H1 (cell line): ENCODE measurements around the gene SFXN2. TPM values are rescaled to one million over a fixed set of nuclear protein-coding genes. Genes with fewer than 3 reads are reported as not detected.
A peak's percentile ranks its signal among the peaks of the same experiment; 100 is the strongest.

ENCODE experiments used
- CTCF ChIA-PET: fragments of 300-600 bp; sonication (Branson Sonifier 250); formaldehyde crosslinking; loops from one replicate; lab custom pipeline; 2021; ENCODE audit not compliant: partially characterized antibody; lab: Charles Lee
- POLR2A ChIA-PET: fragments of 300-600 bp; sonication (Branson Sonifier 250); formaldehyde crosslinking; loops from one replicate; lab custom pipeline; 2021; ENCODE audit warnings: inconsistent platforms; ENCODE audit not compliant: partially characterized antibody; lab: Charles Lee
- DNase-seq, 2 experiments: peaks; one replicate each; pipeline versions ENCODE4 v3.0.0 to v3.0.0-alpha.2; 2010 to 2022; ENCODE audit warnings: low spot score in 2 of 2, low read depth in 1 of 2, mixed read lengths in 1 of 2
- FAIRE-seq: peaks from 2 replicates; lab custom pipeline; 2011; peaks lifted over from hg19 to GRCh38; lab: Jason Lieb, UNC
- H2AFZ ChIP-seq: 2 replicates; pipeline ENCODE4 v1.8.1; 2012; ENCODE audit warnings: low read length, inconsistent platforms
- H2AK5ac ChIP-seq: 2 replicates; pipeline ENCODE4 v1.6.1; 2013; ENCODE audit warnings: low read depth, low read length
- H2BK120ac ChIP-seq: replicated peaks from 2 replicates; pipeline ENCODE3; 2013; ENCODE audit warnings: low read depth, low read length, inconsistent platforms
- H2BK12ac ChIP-seq: 2 replicates; pipeline ENCODE4 v1.6.1; 2013; ENCODE audit warnings: low read depth, low read length
- H2BK15ac ChIP-seq: 2 replicates; pipeline ENCODE4 v1.6.1; 2013; ENCODE audit warnings: low read length
- H2BK20ac ChIP-seq: 2 replicates; pipeline ENCODE4 v1.6.1; 2013; ENCODE audit warnings: low read length
- H2BK5ac ChIP-seq: 2 replicates; pipeline ENCODE4 v1.6.1; 2013; ENCODE audit warnings: low read depth, low read length
- H3K14ac ChIP-seq: 2 replicates; pipeline ENCODE4 v1.6.1; 2013; ENCODE audit warnings: inconsistent platforms; ENCODE audit not compliant: insufficient read length
- H3K18ac ChIP-seq: 2 replicates; pipeline ENCODE4 v1.6.1; 2013; ENCODE audit warnings: low read length; ENCODE audit errors: extremely low read depth
- H3K23ac ChIP-seq: 2 replicates; pipeline ENCODE4 v1.6.1; 2013; ENCODE audit warnings: inconsistent platforms; ENCODE audit not compliant: insufficient read length
- H3K23me2 ChIP-seq: 2 replicates; pipeline ENCODE4 v1.6.1; 2013; ENCODE audit warnings: low read depth, low read length
- H3K27ac ChIP-seq: 2 replicates; pipeline ENCODE4 v1.6.1; 2011; ENCODE audit warnings: low read depth, low read length, inconsistent platforms
- H3K27me3 ChIP-seq, 4 experiments: replicated peaks in 1 of 4; 1 replicate in 1 of 4; 2 replicates in 3 of 4; pipeline versions ENCODE4 v1.6.1 to v1.8.1; 2011 to 2013; ENCODE audit warnings: low read length in 3 of 4, mild to moderate bottlenecking in 3 of 4, inconsistent platforms in 2 of 4, mixed read lengths in 2 of 4, moderate library complexity in 1 of 4; ENCODE audit not compliant: control insufficient read depth in 3 of 4, insufficient read depth in 3 of 4; ENCODE audit errors: extremely low read depth in 1 of 4
- H3K36me3 ChIP-seq, 4 experiments: 2 replicates each; pipeline versions ENCODE4 v1.6.1 to v1.8.1; 2011 to 2013; ENCODE audit warnings: mild to moderate bottlenecking in 4 of 4, low read length in 3 of 4, moderate library complexity in 2 of 4, control low read depth in 1 of 4, inconsistent platforms in 1 of 4; ENCODE audit not compliant: insufficient read depth in 4 of 4, control insufficient read depth in 2 of 4
- H3K4ac ChIP-seq: replicated peaks from 2 replicates; pipeline ENCODE3; 2013; ENCODE audit warnings: low read length, low read depth, mixed read lengths, inconsistent platforms; ENCODE audit not compliant: insufficient read length
- H3K4me1 ChIP-seq, 4 experiments: replicated peaks in 1 of 4; 1 replicate in 1 of 4; 2 replicates in 3 of 4; pipeline versions ENCODE4 v1.6.1 to v1.8.1; 2011 to 2013; ENCODE audit warnings: low read length in 3 of 4, inconsistent platforms in 2 of 4, mixed read lengths in 1 of 4; ENCODE audit not compliant: insufficient read depth in 4 of 4, control insufficient read depth in 3 of 4
- H3K4me2 ChIP-seq, 2 experiments: 2 replicates each; pipeline versions ENCODE4 v1.6.1 to v1.8.1; 2011 to 2013; ENCODE audit warnings: low read depth in 2 of 2, low read length in 2 of 2, control low read depth in 1 of 2, inconsistent platforms in 1 of 2, mild to moderate bottlenecking in 1 of 2; ENCODE audit not compliant: insufficient read depth in 1 of 2
- H3K4me3 ChIP-seq, 4 experiments: fragments of 200-600, 300-600 bp in 1 of 4; sonication (generic), shearing (Covaris generic), sonication (Bioruptor Twin) in 1 of 4; 2 replicates each; pipeline versions ENCODE4 v1.5.1 to v1.8.1; 2011 to 2016; ENCODE audit warnings: low read length in 4 of 4, low read depth in 3 of 4, control low read depth in 2 of 4, inconsistent platforms in 2 of 4, mild to moderate bottlenecking in 2 of 4, mixed read lengths in 1 of 4, moderate library complexity in 1 of 4; ENCODE audit not compliant: insufficient read depth in 2 of 4; ENCODE audit errors: extremely low read depth in 1 of 4
- H3K56ac ChIP-seq: replicated peaks from 2 replicates; pipeline ENCODE3; 2013; ENCODE audit warnings: low read depth, mild to moderate bottlenecking, mixed read lengths, low read length, inconsistent platforms; ENCODE audit not compliant: insufficient read length
- H3K79me1 ChIP-seq: 2 replicates; pipeline ENCODE4 v1.6.1; 2013; ENCODE audit warnings: low read depth, low read length, control low read depth
- H3K79me2 ChIP-seq, 2 experiments: 2 replicates each; pipeline versions ENCODE4 v1.6.1 to v1.8.1; 2012 to 2013; ENCODE audit warnings: low read length in 2 of 2, mild to moderate bottlenecking in 2 of 2, inconsistent platforms in 1 of 2; ENCODE audit not compliant: insufficient read depth in 2 of 2, control insufficient read depth in 1 of 2
- H3K9ac ChIP-seq, 4 experiments: replicated peaks in 1 of 4; 1 replicate in 1 of 4; 2 replicates in 3 of 4; pipeline versions ENCODE4 v1.6.1 to v1.8.1; 2011 to 2013; ENCODE audit warnings: low read depth in 3 of 4, low read length in 3 of 4, control low read depth in 2 of 4, mild to moderate bottlenecking in 2 of 4, moderate library complexity in 2 of 4, inconsistent platforms in 1 of 4; ENCODE audit errors: extremely low read depth in 1 of 4
- H3K9me3 ChIP-seq, 2 experiments: 2 replicates each; pipeline versions ENCODE4 v1.6.1 to v1.8.1; 2012 to 2013; ENCODE audit warnings: mild to moderate bottlenecking in 2 of 2, moderate library complexity in 2 of 2, control low read depth in 1 of 2, inconsistent platforms in 1 of 2, low read depth in 1 of 2, low read length in 1 of 2, mixed read lengths in 1 of 2; ENCODE audit not compliant: insufficient read depth in 2 of 2
- H4K20me1 ChIP-seq, 2 experiments: replicated peaks in 1 of 2; 2 replicates each; pipeline versions ENCODE3 to v1.8.1; 2011 to 2013; ENCODE audit warnings: inconsistent platforms in 2 of 2, low read length in 2 of 2, mild to moderate bottlenecking in 1 of 2; ENCODE audit not compliant: insufficient read depth in 2 of 2, control insufficient read depth in 1 of 2
- H4K5ac ChIP-seq: 2 replicates; pipeline ENCODE4 v1.6.1; 2013; ENCODE audit warnings: low read length, low read depth, mixed read lengths, inconsistent platforms; ENCODE audit not compliant: insufficient read length
- H4K8ac ChIP-seq: 2 replicates; pipeline ENCODE4 v1.8.0; 2013; ENCODE audit warnings: mild to moderate bottlenecking, moderate library complexity, low read length, inconsistent platforms; ENCODE audit not compliant: insufficient read depth; ENCODE audit errors: extremely low read depth
- H4K91ac ChIP-seq: replicated peaks from 2 replicates; pipeline ENCODE3; 2013; ENCODE audit warnings: low read length, mixed read lengths, inconsistent platforms; ENCODE audit not compliant: insufficient read length
- CHD2 ChIP-seq: IDR thresholded peaks from 2 replicates; pipeline ENCODE4 v1.6.1; 2012; ENCODE audit warnings: low read length, improper control_type of control experiment
- HDAC2 ChIP-seq, 2 experiments: fragments of 300-600 bp in 1 of 2; sonication (generic) in 1 of 2; IDR thresholded peaks; 2 replicates each; pipeline ENCODE4 v1.6.1; 2011 to 2012; ENCODE audit warnings: low read depth in 2 of 2, low read length in 2 of 2, mild to moderate bottlenecking in 2 of 2, moderate library complexity in 2 of 2, borderline replicate concordance in 1 of 2, inconsistent platforms in 1 of 2
- POLR2AphosphoS5 ChIP-seq: IDR thresholded peaks from 2 replicates; pipeline ENCODE4 v1.6.1; 2011; ENCODE audit warnings: low read depth, low read length
- SP4 ChIP-seq: IDR thresholded peaks from 2 replicates; pipeline ENCODE4 v1.6.1; 2012; ENCODE audit warnings: low read length, inconsistent platforms
- ZNF274 ChIP-seq: IDR thresholded peaks from 2 replicates; pipeline ENCODE4 v1.7.0; 2012; ENCODE audit warnings: low read length, borderline replicate concordance; ENCODE audit errors: extremely low read depth
- WGBS, 2 experiments: shearing (Covaris generic) in 1 of 2; methylation state at CpG; one replicate each; pipeline versions ENCODE4 v1.1.6 to v1.1.7; 2013 to 2015; ENCODE audit warnings: low lambda C conversion rate in 2 of 2, mixed read lengths in 2 of 2, inconsistent platforms in 1 of 2, low coverage in 1 of 2, missing lambda C conversion rate in 1 of 2; ENCODE audit not compliant: insufficient replicate concordance in 2 of 2, insufficient coverage in 1 of 2, insufficient read length in 1 of 2; ENCODE audit errors: extremely low coverage in 1 of 2, missing lambda C conversion rate in 1 of 2; 5-methylcytosine and 5-hydroxymethylcytosine counted together
- polyA plus RNA-seq, 7 experiments: library from polyadenylated mRNA; depleted of rRNA in 3 of 7; stranded (reverse) in 5 of 7; unstranded in 2 of 7; fragments of >200 nt in 5 of 7; fragments of 200-250 nt in 2 of 7; gene quantifications; 1 replicate in 5 of 7; 2 replicates in 1 of 7; 4 replicates in 1 of 7; pipeline versions ENCODE4 v1.2.1 to v1.2.3, GENCODE V29; 2011 to 2013; ENCODE audit warnings: missing spikeins in 2 of 7, mixed read lengths in 2 of 7
- total RNA-seq: library from RNA; stranded (reverse); fragmentation: NEBNext Ultra II Directional; extraction: Animal tissue kit (Norgen Biotek cat#: 25700); gene quantifications from 2 replicates; pipeline ENCODE4 v1.2.1, GENCODE V29; 2021

The SFXN2 gene
- total and polyA plus RNA-seq, 2 of the 8 experiments (the other 6 are each of a cell fraction or from before 2014, with no cell fraction given), result 20.5 to 23.5 TPM

- Histone ChIP-seq H3K4me1 (peaks cover 11 to 27% (median 20%) of the 10 kb centered on the region in 4 experiments), H3K4me2 (no peak overlapping the region), H2BK5ac (no peak overlapping the region), H3K4ac (no peak overlapping the region), H3K79me1 (no peaks in the 10 kb centered on the region), H3K9ac (no peak overlapping the region), H2BK120ac (no peak overlapping the region), H4K20me1 (no peaks in the 10 kb centered on the region), H4K91ac (no peak overlapping the region), H3K23me2 (no peaks in the 10 kb centered on the region), H3K56ac (no peak overlapping the region), H3K18ac (no peak overlapping the region), H2AFZ (no peak overlapping the region), H4K5ac (no peak overlapping the region), H3K23ac (no peak overlapping the region), H2BK12ac (no peak overlapping the region), H2BK15ac (0 out of 2 replicates have a peak overlapping the region, but pooled peaks have one; percentile 32), H3K27me3 (no peaks in the 10 kb centered on the region), H4K8ac (peak overlapping the region; percentile 3; the same call in 1 of the 2 replicates), H2BK20ac (no peak overlapping the region), H3K14ac (no peak overlapping the region), H3K27ac (no peak overlapping the region), H3K9me3 (no peaks in the 10 kb centered on the region), H3K79me2 (no peaks in the 10 kb centered on the region), H3K36me3 (no peaks in the 10 kb centered on the region), H2AK5ac (no peak overlapping the region), H3K4me3 (no peak overlapping the region)
- FAIRE-seq (no peak), DNase-seq (no peak)
- WGBS, 2 experiments, result 91% methylated on average over 9 of the region's 9 CpGs; no CpG with 5 or more reads in 1 of the 2 experiments
- CTCF ChIA-PET, result interaction anchor here (0.5 to 4.0 kb wide), 10 partner anchors 10 to 180 kb away, joined by 3 to 21 read pairs (median 4); no protein-coding TSS in a partner anchor
- POLR2A ChIA-PET, result interaction anchor here (0.9 to 1.6 kb wide), 4 partner anchors 10 to 22 kb away, joined by 3 to 6 read pairs (median 4); partner anchors contain the start of gene TRIM8
- no peak for TF ChIP-seq POLR2AphosphoS5
- TF ChIP-seq HDAC2 (IDR thresholded peaks at IDR 0.05; ENCODE audit: borderline replicate concordance in 1 of 2, low read depth in 2 of 2, low read length in 2 of 2), result no peak
- TF ChIP-seq CHD2, result no peak
- no peak for TF ChIP-seq SP4
- TF ChIP-seq ZNF274, result no peak
Observed at GRCh38 chr10:102665904-102666509, 48.4 kb upstream of the SFXN2 start.
